ENCODE measurements around the gene IGSF11.

The IGSF11 gene

DNA sequence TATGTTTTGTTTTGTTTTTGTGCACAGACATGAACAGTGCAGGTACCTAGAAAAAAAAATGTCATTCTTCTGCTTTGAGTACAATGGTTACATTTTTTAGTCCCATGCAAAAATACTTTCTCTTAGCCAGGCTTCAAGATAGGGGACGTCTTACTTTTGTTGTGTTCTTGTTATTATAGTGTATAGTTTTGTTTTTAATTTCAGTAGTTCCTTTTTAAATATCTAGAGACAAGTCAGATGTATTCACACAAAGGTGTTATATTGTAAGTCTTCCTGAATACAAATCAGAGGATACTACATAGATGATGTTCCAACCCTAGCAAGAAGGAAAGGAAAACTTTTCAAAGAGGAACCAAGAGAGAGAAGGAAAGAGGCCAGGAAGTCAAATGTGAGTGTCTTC, 28.8 kb upstream of the IGSF11 start:
- TF ChIP-seq ARNT (IDR thresholded peaks at IDR 0.05) (no peak), FOXA1 (IDR thresholded peaks at IDR 0.05) (no peak), TARDBP (IDR thresholded peaks at IDR 0.05) (no peak), ELF4 (IDR thresholded peaks at IDR 0.05) (no peak), L3MBTL2 (conservative IDR thresholded peaks at IDR 0.05) (no peak), CTBP1 (IDR thresholded peaks at IDR 0.05; ENCODE audit: borderline replicate concordance) (no peak), NFRKB (IDR thresholded peaks at IDR 0.05) (no peak), SP1 (IDR thresholded peaks at IDR 0.05) (no peak), LEF1 (IDR thresholded peaks at IDR 0.05; ENCODE audit: borderline replicate concordance) (no peak), FOXK2 (IDR thresholded peaks at IDR 0.05) (no peak), HDGF (IDR thresholded peaks at IDR 0.05; ENCODE audit: borderline replicate concordance) (no peak), FOXM1 (IDR thresholded peaks at IDR 0.05; ENCODE audit: borderline replicate concordance) (no peak), BHLHE40 (IDR thresholded peaks at IDR 0.05; ENCODE audit: borderline replicate concordance) (no peak), SUZ12 (IDR thresholded peaks at IDR 0.05) (no peak), ZNF384 (IDR thresholded peaks at IDR 0.05) (no peak)
- TF ChIP-seq, protein P1, sequence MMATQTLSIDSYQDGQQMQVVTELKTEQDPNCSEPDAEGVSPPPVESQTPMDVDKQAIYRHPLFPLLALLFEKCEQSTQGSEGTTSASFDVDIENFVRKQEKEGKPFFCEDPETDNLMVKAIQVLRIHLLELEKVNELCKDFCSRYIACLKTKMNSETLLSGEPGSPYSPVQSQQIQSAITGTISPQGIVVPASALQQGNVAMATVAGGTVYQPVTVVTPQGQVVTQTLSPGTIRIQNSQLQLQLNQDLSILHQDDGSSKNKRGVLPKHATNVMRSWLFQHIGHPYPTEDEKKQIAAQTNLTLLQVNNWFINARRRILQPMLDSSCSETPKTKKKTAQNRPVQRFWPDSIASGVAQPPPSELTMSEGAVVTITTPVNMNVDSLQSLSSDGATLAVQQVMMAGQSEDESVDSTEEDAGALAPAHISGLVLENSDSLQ (IDR thresholded peaks at IDR 0.05) = no peak
- DNase-seq (ENCODE audit: extremely low spot score) = no peak
- ChIA-PET CTCF (no interaction called here), POLR2A (no interaction called here)

- DNase-seq (ENCODE audit: extremely low spot score) = no peak
- POLR2A ChIA-PET = no interaction called here
- CTCF ChIA-PET = no interaction called here
- no peak for TF ChIP-seq TARDBP (IDR thresholded peaks at IDR 0.05)
- TF ChIP-seq BHLHE40 (IDR thresholded peaks at IDR 0.05; ENCODE audit: borderline replicate concordance) = no peak
- no peak for TF ChIP-seq SP1 (IDR thresholded peaks at IDR 0.05)
- no peak for TF ChIP-seq ELF4 (IDR thresholded peaks at IDR 0.05)
- no peak for TF ChIP-seq FOXA1 (IDR thresholded peaks at IDR 0.05)
- TF ChIP-seq NFRKB (IDR thresholded peaks at IDR 0.05) = no peak
- no peak for TF ChIP-seq SUZ12 (IDR thresholded peaks at IDR 0.05)
- no peak for TF ChIP-seq ZNF384 (IDR thresholded peaks at IDR 0.05)
- TF ChIP-seq CTBP1 (IDR thresholded peaks at IDR 0.05; ENCODE audit: borderline replicate concordance) = no peak
Observed at GRCh38 chr3:119062892-119063291, 28.2 kb upstream of the IGSF11 start.

DNA sequence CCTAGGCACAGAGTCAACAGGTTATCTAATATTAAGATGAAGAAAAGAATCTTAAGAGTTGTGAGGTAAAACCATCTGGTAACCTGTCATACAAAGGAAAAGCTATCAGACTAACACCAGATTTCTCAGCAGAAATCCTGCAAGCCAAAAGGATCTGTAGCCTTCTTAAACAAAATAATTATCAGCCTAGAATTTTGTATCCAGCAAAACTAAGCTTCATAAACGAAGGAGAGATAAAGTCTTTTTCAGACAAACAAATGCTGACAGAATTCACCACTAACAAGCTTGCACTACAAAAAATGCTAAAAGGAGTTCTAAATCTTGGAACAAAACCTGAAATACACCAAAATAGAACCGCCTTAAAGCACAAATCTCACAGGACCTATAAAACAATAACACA, 9.9 kb upstream of the IGSF11 start:
- CTCF ChIA-PET = no interaction called here
- POLR2A ChIA-PET = no interaction called here
- no peak for DNase-seq (ENCODE audit: extremely low spot score)
- TF ChIP-seq SP1 (IDR thresholded peaks at IDR 0.05) (no peak), ELF4 (IDR thresholded peaks at IDR 0.05) (no peak), NFRKB (IDR thresholded peaks at IDR 0.05) (no peak), HDGF (IDR thresholded peaks at IDR 0.05; ENCODE audit: borderline replicate concordance) (no peak), FOXA1 (IDR thresholded peaks at IDR 0.05) (no peak), LEF1 (IDR thresholded peaks at IDR 0.05; ENCODE audit: borderline replicate concordance) (no peak), TARDBP (IDR thresholded peaks at IDR 0.05) (no peak), L3MBTL2 (conservative IDR thresholded peaks at IDR 0.05) (no peak), BHLHE40 (IDR thresholded peaks at IDR 0.05; ENCODE audit: borderline replicate concordance) (no peak)
- TF ChIP-seq, protein P1 (IDR thresholded peaks at IDR 0.05) = no peak

DNA sequence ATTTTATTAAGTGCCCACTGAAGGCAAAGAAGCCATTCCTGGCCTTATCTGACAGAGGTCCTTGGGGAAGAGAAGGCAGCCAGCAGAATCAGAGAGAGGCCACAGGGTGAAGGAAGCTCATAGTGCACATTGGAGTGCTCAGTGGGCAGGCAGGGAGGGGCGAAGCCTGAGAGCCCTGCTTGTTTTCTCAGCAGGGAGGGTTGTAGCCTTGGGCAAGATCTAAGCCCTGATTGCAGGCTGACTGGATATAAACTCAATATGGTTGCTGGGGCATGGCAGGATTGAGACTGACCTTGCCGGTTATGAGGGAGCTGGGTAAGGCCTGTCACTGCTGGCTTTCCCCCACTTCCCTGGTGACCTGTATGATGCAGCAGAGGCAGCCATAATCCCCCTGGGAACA, 7.5 kb upstream of the IGSF11 start:
- TF ChIP-seq SP1 (IDR thresholded peaks at IDR 0.05) = no peak
- TF ChIP-seq ARNT (IDR thresholded peaks at IDR 0.05) = no peak
- no peak for TF ChIP-seq ZNF384 (IDR thresholded peaks at IDR 0.05)
- TF ChIP-seq BHLHE40 (IDR thresholded peaks at IDR 0.05; ENCODE audit: borderline replicate concordance) = no peak
- TF ChIP-seq FOXK2 (IDR thresholded peaks at IDR 0.05) = no peak
- no peak for TF ChIP-seq NFRKB (IDR thresholded peaks at IDR 0.05)
- no peak for TF ChIP-seq TARDBP (IDR thresholded peaks at IDR 0.05)
- TF ChIP-seq HDGF (IDR thresholded peaks at IDR 0.05; ENCODE audit: borderline replicate concordance) = no peak
- no peak for TF ChIP-seq L3MBTL2 (conservative IDR thresholded peaks at IDR 0.05)
- no peak for TF ChIP-seq ELF4 (IDR thresholded peaks at IDR 0.05)
- no peak for TF ChIP-seq SUZ12 (IDR thresholded peaks at IDR 0.05)
- no peak for TF ChIP-seq FOXM1 (IDR thresholded peaks at IDR 0.05; ENCODE audit: borderline replicate concordance)
- TF ChIP-seq, protein P1 (IDR thresholded peaks at IDR 0.05) = no peak
- no peak for TF ChIP-seq CTBP1 (IDR thresholded peaks at IDR 0.05; ENCODE audit: borderline replicate concordance)
- TF ChIP-seq FOXA1 (IDR thresholded peaks at IDR 0.05) = no peak
- TF ChIP-seq LEF1 (IDR thresholded peaks at IDR 0.05; ENCODE audit: borderline replicate concordance) = no peak
- no peak for DNase-seq (ENCODE audit: extremely low spot score)
- ChIA-PET CTCF (no interaction called here), POLR2A (no interaction called here)

DNA sequence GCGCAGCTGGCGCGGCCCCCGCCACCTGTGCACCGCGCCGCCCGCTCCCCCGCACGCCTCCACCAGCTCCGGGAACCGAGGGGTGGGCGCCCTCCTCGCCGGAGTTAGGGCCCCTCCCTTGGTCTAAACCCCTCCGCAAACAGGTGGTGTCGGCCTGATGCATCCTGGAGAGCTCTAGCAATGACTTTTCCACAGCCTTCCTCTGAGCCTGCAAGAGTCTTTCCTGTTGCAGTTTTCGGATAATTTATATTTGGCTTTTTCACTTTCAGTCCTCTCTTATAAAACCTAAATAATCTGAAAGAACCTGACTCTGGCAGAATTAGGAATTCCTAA, 334 bp upstream of the IGSF11 start:
- ChIA-PET CTCF (interaction anchor here (0.9 to 2.7 kb wide), 3 partner anchors 150 to 156 kb away, joined by 3 to 27 read pairs (median 6); no protein-coding TSS in a partner anchor), POLR2A (interaction anchor here (1.3 to 1.7 kb wide), 2 partner anchors 11 to 152 kb away, joined by 5 to 8 read pairs; no protein-coding TSS in a partner anchor)
- DNase-seq (ENCODE audit: extremely low spot score) = no peak
- TF ChIP-seq FOXM1 (IDR thresholded peaks at IDR 0.05; ENCODE audit: borderline replicate concordance) = peak; percentile 30; the same call in 1 of the 2 replicates
- TF ChIP-seq ZNF384 (IDR thresholded peaks at IDR 0.05) = no peak

- ChIA-PET CTCF (interaction anchor here (0.7 to 2.7 kb wide), 4 partner anchors 11 to 151 kb away, joined by 3 to 27 read pairs (median 4); no protein-coding TSS in a partner anchor), POLR2A (interaction anchor here (1.7 kb wide), 1 partner anchor 151 kb away, joined by 8 read pairs; no protein-coding TSS in a partner anchor)
- TF ChIP-seq ARNT (IDR thresholded peaks at IDR 0.05) = no peak
- TF ChIP-seq, protein P1 (IDR thresholded peaks at IDR 0.05) = no peak
- TF ChIP-seq LEF1 (IDR thresholded peaks at IDR 0.05; ENCODE audit: borderline replicate concordance) = no peak
- no peak for TF ChIP-seq FOXA1 (IDR thresholded peaks at IDR 0.05)
- no peak for TF ChIP-seq SP1 (IDR thresholded peaks at IDR 0.05)
- no peak for TF ChIP-seq HDGF (IDR thresholded peaks at IDR 0.05; ENCODE audit: borderline replicate concordance)
- TF ChIP-seq L3MBTL2 (conservative IDR thresholded peaks at IDR 0.05) = no peak
- TF ChIP-seq ELF4 (IDR thresholded peaks at IDR 0.05) = no peak
- no peak for DNase-seq (ENCODE audit: extremely low spot score)
Observed at GRCh38 chr3:119033393-119034255, 1.0 kb downstream of the IGSF11 start.
